Hepatocyte (in vitro differentiated cells): ENCODE measurements around the gene TMC8. TPM values are rescaled to one million over a fixed set of nuclear protein-coding genes. Genes with fewer than 3 reads are reported as not detected.

Source experiments
- DNase-seq: peaks from one replicate; pipeline ENCODE4 v3.0.0-alpha.2; 2016; ENCODE audit warnings: low spot score
- H2AFZ ChIP-seq: fragments of 200-600 bp; sonication (generic); 2 replicates; pipeline ENCODE4 v1.6.0; 2016; ENCODE audit warnings: antibody characterized with exemption, mild to moderate bottlenecking
- H3K27ac ChIP-seq: fragments of 200-600 bp; sonication (generic); 2 replicates; pipeline ENCODE4 v1.5.1; 2016; ENCODE audit warnings: mild to moderate bottlenecking
- H3K27me3 ChIP-seq: fragments of 200-600 bp; sonication (generic); 2 replicates; pipeline ENCODE4 v1.6.1; 2016
- H3K36me3 ChIP-seq: fragments of 200-600 bp; sonication (generic); replicated peaks from 2 replicates; pipeline ENCODE4 v1.5.1; 2016; ENCODE audit warnings: low read depth; ENCODE audit not compliant: insufficient read depth
- H3K4me1 ChIP-seq: fragments of 200-600 bp; sonication (generic); 2 replicates; pipeline ENCODE4 v1.5.1; 2016; ENCODE audit warnings: mild to moderate bottlenecking, moderate library complexity; ENCODE audit not compliant: insufficient read depth
- H3K4me2 ChIP-seq: fragments of 200-600 bp; sonication (generic); 2 replicates; pipeline ENCODE4 v1.6.0; 2016
- H3K4me3 ChIP-seq: fragments of 200-600 bp; sonication (generic); 2 replicates; pipeline ENCODE4 v1.5.1; 2016; ENCODE audit warnings: mild to moderate bottlenecking
- H3K79me2 ChIP-seq: fragments of 200-600 bp; sonication (generic); 2 replicates; pipeline ENCODE4 v1.6.0; 2017; ENCODE audit warnings: mild to moderate bottlenecking
- H3K9me2 ChIP-seq: fragments of 200-600 bp; sonication (generic); replicated peaks from 2 replicates; pipeline ENCODE4 v1.6.0; 2017; ENCODE audit warnings: mild to moderate bottlenecking; ENCODE audit not compliant: insufficient read depth
- H3K9me3 ChIP-seq: fragments of 200-600 bp; sonication (generic); 2 replicates; pipeline ENCODE4 v1.5.1; 2016; ENCODE audit warnings: low read depth, mild to moderate bottlenecking
- H4K20me1 ChIP-seq: fragments of 200-600 bp; sonication (generic); 2 replicates; pipeline ENCODE4 v1.6.0; 2016; ENCODE audit warnings: mild to moderate bottlenecking; ENCODE audit not compliant: insufficient read depth, poor library complexity, severe bottlenecking
- CTCF ChIP-seq: fragments of 200-600 bp; sonication (generic); IDR thresholded peaks from 2 replicates; pipeline ENCODE4 v1.5.1; 2016; ENCODE audit warnings: antibody characterized with exemption, mild to moderate bottlenecking; ENCODE audit not compliant: poor library complexity
- EZH2 ChIP-seq: fragments of 200-600 bp; sonication (generic); IDR thresholded peaks from 2 replicates; pipeline ENCODE4 v1.6.1; 2016; ENCODE audit warnings: antibody characterized with exemption, mild to moderate bottlenecking, borderline replicate concordance
- EZH2phosphoT487 ChIP-seq: fragments of 200-600 bp; sonication (generic); IDR thresholded peaks from one replicate; pipeline ENCODE4 v1.6.1; 2018; ENCODE audit warnings: antibody characterized with exemption, mild to moderate bottlenecking, low read depth, moderate library complexity; ENCODE audit not compliant: unreplicated experiment, severe bottlenecking
- WGBS: methylation state at CpG from one replicate; pipeline ENCODE4 v1.1.6; 2016; ENCODE audit warnings: low lambda C conversion rate; ENCODE audit errors: missing lambda C conversion rate; 5-methylcytosine and 5-hydroxymethylcytosine counted together
- polyA plus RNA-seq: library from polyadenylated mRNA; unstranded; fragments of >200 nt; fragmentation: Nextera tagmentation; extraction: Ambion mirVana; gene quantifications from 2 replicates; pipeline ENCODE4 v1.2.1, GENCODE V29; 2016
- total RNA-seq: library from RNA; depleted of rRNA; stranded (reverse); fragments of >200 nt; gene quantifications from 2 replicates; pipeline ENCODE4 v1.2.3, GENCODE V29; 2014

Gene TMC8
- total and polyA plus RNA-seq, 2 experiments from 2014 or later, result 0.07 to 1.2 TPM

GRCh38 chr17:78116411-78116810 lies 14.2 kb upstream of the TMC8 start:
- no peaks in the 10 kb centered on the region for H3K36me3 ChIP-seq
- H3K27ac ChIP-seq, result no peak overlapping the region
- no peaks in the 10 kb centered on the region for H3K9me2 ChIP-seq
- no peaks in the 10 kb centered on the region for H4K20me1 ChIP-seq
- no peak overlapping the region for H2AFZ ChIP-seq
- no peak overlapping the region for H3K4me2 ChIP-seq
- H3K79me2 ChIP-seq, result no peaks in the 10 kb centered on the region
- H3K4me1 ChIP-seq, result no peaks in the 10 kb centered on the region
- TF ChIP-seq EZH2 (no peak), EZH2phosphoT487 (no peak), CTCF (no peak)
- WGBS, result 93% methylated on average over 9 of the region's 9 CpGs
- H3K4me3 ChIP-seq, result no peak overlapping the region
- H3K9me3 ChIP-seq, result no peaks in the 10 kb centered on the region
- DNase-seq, result no peak
- no peaks in the 10 kb centered on the region for H3K27me3 ChIP-seq

GRCh38 chr17:78117027-78117981 lies 13.3 kb upstream of the TMC8 start:
- no peak overlapping the region for H2AFZ ChIP-seq
- no peaks in the 10 kb centered on the region for H3K9me3 ChIP-seq
- no peaks in the 10 kb centered on the region for H3K27me3 ChIP-seq
- no peak overlapping the region for H3K27ac ChIP-seq
- no peak for DNase-seq
- H3K36me3 ChIP-seq, result no peaks in the 10 kb centered on the region
- no peak overlapping the region for H3K4me3 ChIP-seq
- no peaks in the 10 kb centered on the region for H3K4me1 ChIP-seq
- 81% methylated on average over 38 of the region's 41 CpGs for WGBS
- H3K9me2 ChIP-seq, result no peaks in the 10 kb centered on the region
- no peak overlapping the region for H3K4me2 ChIP-seq
- no peaks in the 10 kb centered on the region for H4K20me1 ChIP-seq
- no peaks in the 10 kb centered on the region for H3K79me2 ChIP-seq
- TF ChIP-seq CTCF (peak; percentile 43), EZH2phosphoT487 (no peak)

GRCh38 chr17:78118801-78119241 lies 11.8 kb upstream of the TMC8 start:
- 95% methylated on average over 13 of the region's 14 CpGs for WGBS
- Histone ChIP-seq H3K79me2 (no peaks in the 10 kb centered on the region), H3K27ac (no peak overlapping the region), H3K4me3 (no peak overlapping the region), H3K4me2 (no peak overlapping the region), H2AFZ (no peak overlapping the region), H4K20me1 (no peaks in the 10 kb centered on the region), H3K9me3 (no peaks in the 10 kb centered on the region), H3K36me3 (no peaks in the 10 kb centered on the region), H3K9me2 (no peaks in the 10 kb centered on the region), H3K27me3 (no peaks in the 10 kb centered on the region), H3K4me1 (no peaks in the 10 kb centered on the region)
- DNase-seq, result no peak
- no peak for TF ChIP-seq EZH2
- TF ChIP-seq EZH2phosphoT487, result no peak
- no peak for TF ChIP-seq CTCF
